Transverse colon (tissue), 4 donors: ENCODE results near the gene BMP10. TPM values are rescaled to one million over a fixed set of nuclear protein-coding genes. Genes with fewer than 3 reads are reported as not detected.

Source experiments
- DNase-seq: peaks from one replicate; pipeline ENCODE4 v3.0.0-alpha.2; 2019
- H3K27ac ChIP-seq, 4 donors: fragments of 200-600 bp; sonication (generic); 2 replicates each; pipeline ENCODE4 v1.5.1; 2016 to 2018; ENCODE audit warnings: inconsistent platforms in 4 of 4
- H3K27me3 ChIP-seq: fragments of 200-600 bp; sonication (generic); 2 replicates; pipeline ENCODE4 v1.5.1; 2017; ENCODE audit warnings: inconsistent platforms
- H3K36me3 ChIP-seq, 4 donors: fragments of 200-600 bp; sonication (generic); 2 replicates each; pipeline ENCODE4 v1.5.1; 2017 to 2019; ENCODE audit warnings: inconsistent platforms in 4 of 4
- H3K4me1 ChIP-seq, 4 donors: fragments of 200-600 bp; sonication (generic); 2 replicates each; pipeline ENCODE4 v1.5.1; 2017 to 2020; ENCODE audit warnings: inconsistent platforms in 4 of 4
- H3K4me3 ChIP-seq, 4 donors: fragments of 200-600 bp; sonication (generic); 1 replicate in 1 of 4; 2 replicates in 3 of 4; pipeline versions ENCODE4 v1.5.1 to v1.6.1; 2017 to 2019; ENCODE audit warnings: inconsistent platforms in 4 of 4
- H3K9me3 ChIP-seq, 2 donors: fragments of 200-600 bp; sonication (generic); 2 replicates each; pipeline ENCODE4 v1.5.1; 2017 to 2019; ENCODE audit warnings: inconsistent platforms in 2 of 2
- EP300 ChIP-seq: sonication (generic); formaldehyde crosslinking; IDR thresholded peaks from one replicate; pipeline ENCODE4 v1.6.1; 2017; ENCODE audit warnings: antibody characterized with exemption, low read depth
- POLR2A ChIP-seq: fragments of 450-650 bp; IDR thresholded peaks from one replicate; pipeline ENCODE4 v1.6.1; 2016; ENCODE audit warnings: antibody characterized with exemption, mild to moderate bottlenecking, moderate library complexity
- POLR2AphosphoS5 ChIP-seq, 3 donors: sonication (generic); formaldehyde crosslinking; IDR thresholded peaks; one replicate each; pipeline ENCODE4 v1.6.1; 2016; ENCODE audit warnings: antibody characterized with exemption in 3 of 3
- WGBS, 2 donors: methylation state at CpG; one replicate each; pipeline ENCODE4 v1.1.5; 2018; ENCODE audit warnings: low coverage in 1 of 2; 5-methylcytosine and 5-hydroxymethylcytosine counted together
- in situ Hi-C, 4 donors: fragments of 200-750 bp; cut with MboI; loops; one replicate each; pipeline versions ENCODE4 v1.15.0 to v1.15.1; 2017; ENCODE audit warnings: low sequenced_read_pairs in 3 of 4, low pct_ligation_motif_present in 1 of 4, low pct_unique_long_range_greater_than_20kb in 1 of 4
- intact Hi-C: fragments of 100-400 bp; cut with DNase I; formaldehyde crosslinking; loops from one replicate; pipeline ENCODE4 v1.15.1; 2023; ENCODE audit warnings: low total_unique reads
- total RNA-seq, 4 donors: library from RNA; depleted of rRNA; stranded (reverse); fragments of >200 nt; gene quantifications; one replicate each; pipeline ENCODE4 v1.1.0, GENCODE V29; 2016
- TF ChIP-seq, protein P1 (sequence below), 5 experiments: fragments of 200-600 bp in 3 of 5; fragments of 450-650 bp in 2 of 5; sonication (generic) in 3 of 5; IDR thresholded peaks; 1 replicate in 2 of 5; 2 replicates in 3 of 5; pipeline ENCODE4 v1.5.1; 2016 to 2017; ENCODE audit warnings: antibody characterized with exemption in 5 of 5, inconsistent platforms in 3 of 5, mild to moderate bottlenecking in 2 of 5, moderate library complexity in 1 of 5

The BMP10 gene
- total RNA-seq, 4 donors from 2014 or later = not detected

DNA sequence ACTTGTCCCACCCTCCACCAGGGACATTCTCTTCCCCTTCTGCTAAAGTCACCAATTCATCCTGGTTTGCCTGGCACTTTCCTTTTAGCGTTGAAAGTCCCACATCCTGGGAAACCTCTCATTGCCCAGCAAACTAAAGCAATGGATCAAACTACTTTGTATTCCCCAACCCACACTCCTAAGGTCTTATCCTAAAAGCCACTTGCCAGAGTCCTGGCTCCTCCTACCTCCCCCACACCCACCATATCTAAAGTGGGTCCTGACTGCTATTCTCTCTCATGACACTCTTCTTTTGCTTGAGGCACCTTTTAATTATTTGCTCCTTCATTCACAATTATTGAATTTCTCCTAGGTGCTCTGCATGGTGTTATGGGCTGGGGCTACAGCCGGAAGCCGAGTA lies 40.9 kb upstream of the BMP10 start:
- WGBS, 2 donors = 90 to 97% methylated on average over 3 of the region's 3 CpGs
- in situ Hi-C loops = loop anchor here in 3 of 4 donors (25.0 kb wide), 3 partner anchors 175 to 425 kb away; partner anchors contain the start of gene ARHGAP25 (in 1 of the 3)
- TF ChIP-seq, protein P1, sequence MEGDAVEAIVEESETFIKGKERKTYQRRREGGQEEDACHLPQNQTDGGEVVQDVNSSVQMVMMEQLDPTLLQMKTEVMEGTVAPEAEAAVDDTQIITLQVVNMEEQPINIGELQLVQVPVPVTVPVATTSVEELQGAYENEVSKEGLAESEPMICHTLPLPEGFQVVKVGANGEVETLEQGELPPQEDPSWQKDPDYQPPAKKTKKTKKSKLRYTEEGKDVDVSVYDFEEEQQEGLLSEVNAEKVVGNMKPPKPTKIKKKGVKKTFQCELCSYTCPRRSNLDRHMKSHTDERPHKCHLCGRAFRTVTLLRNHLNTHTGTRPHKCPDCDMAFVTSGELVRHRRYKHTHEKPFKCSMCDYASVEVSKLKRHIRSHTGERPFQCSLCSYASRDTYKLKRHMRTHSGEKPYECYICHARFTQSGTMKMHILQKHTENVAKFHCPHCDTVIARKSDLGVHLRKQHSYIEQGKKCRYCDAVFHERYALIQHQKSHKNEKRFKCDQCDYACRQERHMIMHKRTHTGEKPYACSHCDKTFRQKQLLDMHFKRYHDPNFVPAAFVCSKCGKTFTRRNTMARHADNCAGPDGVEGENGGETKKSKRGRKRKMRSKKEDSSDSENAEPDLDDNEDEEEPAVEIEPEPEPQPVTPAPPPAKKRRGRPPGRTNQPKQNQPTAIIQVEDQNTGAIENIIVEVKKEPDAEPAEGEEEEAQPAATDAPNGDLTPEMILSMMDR (IDR thresholded peaks at IDR 0.05) = no peak
- TF ChIP-seq POLR2AphosphoS5 (IDR thresholded peaks at IDR 0.05) (no peak), EP300 (no peak)

DNA sequence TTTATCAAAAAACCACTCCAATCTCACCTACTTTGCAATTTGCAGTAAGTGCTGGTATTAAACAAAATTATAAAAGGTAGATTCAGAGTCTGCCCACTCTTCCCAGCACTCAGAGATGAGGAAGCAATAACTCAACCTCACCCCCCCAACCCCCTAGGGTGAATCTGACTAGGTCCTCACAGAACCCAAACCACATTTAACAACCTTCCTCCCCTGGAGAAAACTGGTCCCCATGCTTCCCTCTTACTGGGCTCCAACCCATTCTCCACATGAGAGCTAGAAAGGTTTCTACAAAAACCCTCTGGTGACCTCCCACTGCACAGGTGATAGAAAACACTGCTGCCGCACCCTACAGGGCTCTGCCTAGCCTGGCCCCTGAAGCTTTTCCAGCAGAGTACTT lies 40.5 kb upstream of the BMP10 start:
- intact Hi-C loops (no loop called here), in situ Hi-C loops (loop anchor here in 3 of 4 donors (25.0 kb wide), 3 partner anchors 174 to 424 kb away; partner anchors contain the start of gene ARHGAP25 (in 1 of the 3))
- DNase-seq = no peak
- no peak overlapping the region for H3K4me3 ChIP-seq
- no peak overlapping the region for H3K27ac ChIP-seq
- H3K4me1 ChIP-seq = peaks cover 11 to 17% (median 13%) of the 10 kb centered on the region in 4 donors
- TF ChIP-seq POLR2AphosphoS5 (IDR thresholded peaks at IDR 0.05) (no peak), POLR2A (no peak), EP300 (no peak)
- TF ChIP-seq, protein P1 (IDR thresholded peaks at IDR 0.05) = no peak
- no peaks in the 10 kb centered on the region for H3K27me3 ChIP-seq
- 94 to 100% methylated on average over 1 of the region's 1 CpG for WGBS, 2 donors
- H3K9me3 ChIP-seq = no peaks in the 10 kb centered on the region
- H3K36me3 ChIP-seq = no peaks in the 10 kb centered on the region

More for the DNA sequence above, 40.9 kb upstream of the BMP10 start:
- Histone ChIP-seq H3K4me3 (no peak overlapping the region), H3K27ac (no peak overlapping the region), H3K4me1 (peaks cover 11 to 17% (median 13%) of the 10 kb centered on the region in 4 donors), H3K36me3 (no peaks in the 10 kb centered on the region), H3K9me3 (no peaks in the 10 kb centered on the region), H3K27me3 (no peaks in the 10 kb centered on the region)
- DNase-seq = no peak
- intact Hi-C loops = no loop called here

DNA sequence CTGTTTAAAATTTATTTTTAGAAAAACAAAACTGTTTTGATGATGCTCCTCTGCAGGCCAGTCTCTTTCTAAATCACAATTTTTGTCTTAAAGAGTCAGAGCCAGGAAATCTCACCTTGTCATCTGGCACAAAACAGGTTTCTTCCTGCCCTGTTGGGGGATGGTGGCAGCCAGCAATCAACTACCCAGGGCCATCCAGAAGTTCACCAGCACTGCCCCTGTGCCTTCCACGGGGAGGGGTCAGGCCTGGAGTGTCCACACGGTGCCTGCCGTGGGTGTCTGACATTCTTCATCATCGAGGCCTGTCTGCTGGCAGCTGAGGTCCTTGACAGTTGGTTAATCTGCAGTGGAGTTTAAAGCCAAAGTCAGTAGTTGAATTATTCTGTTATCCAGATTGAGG lies 40.0 kb upstream of the BMP10 start:
- intact Hi-C loops = no loop called here
- TF ChIP-seq EP300 (no peak), POLR2AphosphoS5 (IDR thresholded peaks at IDR 0.05) (no peak), POLR2A (no peak)
- TF ChIP-seq, protein P1 (IDR thresholded peaks at IDR 0.05) = no peak
- H3K4me1 ChIP-seq = peaks cover 11 to 17% (median 13%) of the 10 kb centered on the region in 4 donors
- H3K4me3 ChIP-seq = no peak overlapping the region
- no peaks in the 10 kb centered on the region for H3K9me3 ChIP-seq
- 76% methylated on average over 4 of the region's 4 CpGs; no CpG with 5 or more reads in 1 of the 2 donors for WGBS, 2 donors
- no peaks in the 10 kb centered on the region for H3K27me3 ChIP-seq
- in situ Hi-C loops = loop anchor here in 3 of 4 donors (25.0 kb wide), 3 partner anchors 174 to 424 kb away; partner anchors contain the start of gene ARHGAP25 (in 1 of the 3)
- no peaks in the 10 kb centered on the region for H3K36me3 ChIP-seq
- DNase-seq = no peak
- H3K27ac ChIP-seq = no peak overlapping the region

DNA sequence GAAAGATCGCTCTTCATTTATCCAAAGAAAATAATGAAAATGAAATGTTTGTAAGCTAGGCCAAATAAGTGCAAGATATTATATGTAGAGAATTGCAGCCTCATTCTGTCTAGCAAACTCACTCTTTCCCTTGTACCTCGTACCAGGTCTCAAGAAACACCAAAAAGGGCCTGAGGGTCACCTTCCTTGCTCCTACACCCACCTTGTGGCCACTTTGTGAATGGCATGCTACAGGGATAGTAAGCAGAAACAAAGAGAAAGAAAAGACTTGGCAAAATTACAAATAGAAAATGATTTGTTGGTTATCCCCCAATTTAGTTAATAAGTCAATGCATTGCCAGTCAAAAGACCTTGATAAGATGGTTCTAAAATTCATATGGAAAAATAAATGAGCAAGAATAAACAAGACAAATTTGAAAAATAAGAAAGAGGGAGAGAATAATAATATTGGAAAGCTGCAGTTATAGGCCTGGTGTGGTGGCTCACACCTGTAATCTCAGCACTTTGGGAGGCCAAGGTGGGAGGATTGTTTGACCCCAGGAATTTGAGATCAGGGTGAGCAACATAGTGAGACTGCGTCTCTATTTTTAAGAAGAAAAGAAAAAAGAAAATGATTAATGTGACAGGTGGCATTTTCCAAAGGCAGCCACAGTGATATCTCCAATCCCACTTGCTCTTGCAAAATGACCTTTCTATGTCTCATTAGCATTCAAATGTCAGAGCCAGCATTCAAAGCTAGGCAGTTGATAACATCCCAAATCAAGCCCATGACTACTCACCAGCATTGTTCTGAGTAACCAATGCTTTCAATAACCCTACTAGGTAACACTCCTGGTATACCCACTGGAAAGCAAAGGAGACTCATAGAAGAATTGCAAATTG lies 38.8 kb upstream of the BMP10 start:
- WGBS, 2 donors = 60 to 68% methylated on average over 3 of the region's 3 CpGs
- in situ Hi-C loops = loop anchor here (5.0 to 25.0 kb wide), 5 partner anchors 158 to 423 kb away; partner anchors contain the start of gene ARHGAP25 (in 1 of the 4)
- Histone ChIP-seq H3K9me3 (no peaks in the 10 kb centered on the region), H3K4me3 (no peak overlapping the region), H3K27ac (no peak overlapping the region), H3K4me1 (peaks cover 11 to 17% (median 13%) of the 10 kb centered on the region in 4 donors), H3K27me3 (no peaks in the 10 kb centered on the region), H3K36me3 (no peaks in the 10 kb centered on the region)
- intact Hi-C loops = loop anchor here (5.0 kb wide), 1 partner anchor 158 kb away; no protein-coding TSS in a partner anchor
- no peak for TF ChIP-seq POLR2AphosphoS5 (IDR thresholded peaks at IDR 0.05)
- no peak for TF ChIP-seq POLR2A
- TF ChIP-seq EP300 = no peak
- TF ChIP-seq, protein P1 (IDR thresholded peaks at IDR 0.05) = peak; percentile 88 to 95 (median 91)
- peak; percentile 81 for DNase-seq
